Skeletal muscle satellite cell (primary cell): ENCODE measurements around the gene XIRP2.

Source experiments
- H3K27me3 ChIP-seq: 2 replicates; pipeline ENCODE4 v1.7.0; 2013; ENCODE audit warnings: low read length; ENCODE audit not compliant: control insufficient read depth, insufficient read depth
- H3K36me3 ChIP-seq: 2 replicates; pipeline ENCODE4 v1.7.0; 2013; ENCODE audit warnings: mild to moderate bottlenecking, control low read depth, low read length; ENCODE audit not compliant: insufficient read depth
- H3K4me1 ChIP-seq: 2 replicates; pipeline ENCODE4 v1.7.0; 2013; ENCODE audit warnings: low read length; ENCODE audit not compliant: control insufficient read depth, insufficient read depth
- H3K4me2 ChIP-seq: 2 replicates; pipeline ENCODE4 v1.7.0; 2013; ENCODE audit warnings: mild to moderate bottlenecking, low read length
- H3K4me3 ChIP-seq: 2 replicates; pipeline ENCODE4 v1.7.0; 2013; ENCODE audit warnings: low read length
- H3K9ac ChIP-seq: 2 replicates; pipeline ENCODE4 v1.7.0; 2013; ENCODE audit warnings: mild to moderate bottlenecking, low read depth, low read length, moderate library complexity
- H3K9me3 ChIP-seq: replicated peaks from 2 replicates; pipeline ENCODE4 v1.7.0; 2013; ENCODE audit warnings: mild to moderate bottlenecking, control low read depth, low read length

The XIRP2 gene

GRCh38 chr2:167181688-167182087 lies 293.4 kb downstream of the XIRP2 start:
- no peak overlapping the region for H3K4me3 ChIP-seq
- no peaks in the 10 kb centered on the region for H3K36me3 ChIP-seq
- H3K4me2 ChIP-seq = peak overlapping the region; percentile 26
- H3K4me1 ChIP-seq = peaks cover 37% of the 10 kb centered on the region
- H3K9me3 ChIP-seq = no peaks in the 10 kb centered on the region
- H3K9ac ChIP-seq = no peak overlapping the region
- H3K27me3 ChIP-seq = no peaks in the 10 kb centered on the region

- H3K36me3 ChIP-seq = no peaks in the 10 kb centered on the region
- H3K4me2 ChIP-seq = no peak overlapping the region
- no peak overlapping the region for H3K9ac ChIP-seq
- H3K27me3 ChIP-seq = no peaks in the 10 kb centered on the region
- H3K4me3 ChIP-seq = no peak overlapping the region
- H3K9me3 ChIP-seq = no peaks in the 10 kb centered on the region
- peaks cover 30% of the 10 kb centered on the region for H3K4me1 ChIP-seq
Measured at GRCh38 chr2:167182403-167182802, 294.1 kb downstream of the XIRP2 start.

GRCh38 chr2:167183931-167184330 lies 295.7 kb downstream of the XIRP2 start:
- Histone ChIP-seq H3K4me3 (no peak overlapping the region), H3K36me3 (no peaks in the 10 kb centered on the region), H3K9ac (no peak overlapping the region), H3K9me3 (no peaks in the 10 kb centered on the region), H3K4me2 (no peak overlapping the region), H3K4me1 (peaks cover 22% of the 10 kb centered on the region), H3K27me3 (no peaks in the 10 kb centered on the region)

- Histone ChIP-seq H3K36me3 (no peaks in the 10 kb centered on the region), H3K9me3 (no peaks in the 10 kb centered on the region), H3K27me3 (no peaks in the 10 kb centered on the region)
Measured at GRCh38 chr2:167186465-167186864, 298.2 kb downstream of the XIRP2 start.

GRCh38 chr2:167187049-167187727 lies 298.9 kb downstream of the XIRP2 start:
- Histone ChIP-seq H3K27me3 (no peaks in the 10 kb centered on the region), H3K9me3 (no peaks in the 10 kb centered on the region), H3K4me3 (no peak overlapping the region), H3K4me1 (peaks cover 16% of the 10 kb centered on the region), H3K9ac (no peak overlapping the region), H3K36me3 (no peaks in the 10 kb centered on the region), H3K4me2 (no peak overlapping the region)

More at GRCh38 chr2:167186465-167186864, 298.2 kb downstream of the XIRP2 start:
- H3K4me2 ChIP-seq = no peak overlapping the region
- H3K4me1 ChIP-seq = peaks cover 23% of the 10 kb centered on the region
- H3K4me3 ChIP-seq = no peak overlapping the region
- no peak overlapping the region for H3K9ac ChIP-seq

- H3K36me3 ChIP-seq = no peaks in the 10 kb centered on the region
- H3K4me2 ChIP-seq = no peak overlapping the region
- no peaks in the 10 kb centered on the region for H3K27me3 ChIP-seq
- H3K4me1 ChIP-seq = peaks cover 25% of the 10 kb centered on the region
- H3K4me3 ChIP-seq = no peak overlapping the region
- H3K9me3 ChIP-seq = no peaks in the 10 kb centered on the region
- H3K9ac ChIP-seq = no peak overlapping the region
Measured at GRCh38 chr2:167187978-167188967, 300.0 kb downstream of the XIRP2 start.

GRCh38 chr2:167190053-167190452 lies 301.8 kb downstream of the XIRP2 start:
- Histone ChIP-seq H3K9me3 (no peaks in the 10 kb centered on the region), H3K9ac (no peak overlapping the region), H3K36me3 (no peaks in the 10 kb centered on the region), H3K27me3 (no peaks in the 10 kb centered on the region), H3K4me3 (no peak overlapping the region), H3K4me1 (peaks cover 27% of the 10 kb centered on the region), H3K4me2 (peak overlapping the region; percentile 5)

- Histone ChIP-seq H3K4me2 (no peak overlapping the region), H3K4me3 (no peak overlapping the region), H3K9me3 (no peaks in the 10 kb centered on the region), H3K4me1 (peaks cover 32% of the 10 kb centered on the region), H3K36me3 (no peaks in the 10 kb centered on the region), H3K9ac (no peak overlapping the region), H3K27me3 (no peaks in the 10 kb centered on the region)
Measured at GRCh38 chr2:167191588-167191987, 303.3 kb downstream of the XIRP2 start.

GRCh38 chr2:167192833-167193232 lies 304.6 kb downstream of the XIRP2 start:
- Histone ChIP-seq H3K36me3 (no peaks in the 10 kb centered on the region), H3K4me1 (peaks cover 39% of the 10 kb centered on the region), H3K4me3 (no peak overlapping the region), H3K9me3 (no peaks in the 10 kb centered on the region), H3K27me3 (no peaks in the 10 kb centered on the region), H3K4me2 (peak overlapping the region; percentile 39), H3K9ac (no peak overlapping the region)

- Histone ChIP-seq H3K4me3 (no peak overlapping the region), H3K4me1 (peaks cover 24% of the 10 kb centered on the region), H3K4me2 (peak overlapping the region; percentile 16), H3K27me3 (no peaks in the 10 kb centered on the region), H3K9ac (no peak overlapping the region), H3K9me3 (no peaks in the 10 kb centered on the region), H3K36me3 (no peaks in the 10 kb centered on the region)
Measured at GRCh38 chr2:167196461-167197252, 308.4 kb downstream of the XIRP2 start.

- Histone ChIP-seq H3K27me3 (no peaks in the 10 kb centered on the region), H3K4me1 (peaks cover 16% of the 10 kb centered on the region), H3K4me3 (no peak overlapping the region), H3K9me3 (no peaks in the 10 kb centered on the region), H3K4me2 (no peak overlapping the region), H3K36me3 (no peaks in the 10 kb centered on the region), H3K9ac (no peak overlapping the region)
Measured at GRCh38 chr2:167198009-167198408, 309.7 kb downstream of the XIRP2 start.
